Gastrocnemius medialis (tissue), 4 donors: Measurements from ENCODE around the gene CACYBP. TPM values are rescaled to one million over a fixed set of nuclear protein-coding genes. Genes with fewer than 3 reads are reported as not detected.

ENCODE experiments used
- ATAC-seq, 2 donors: fragments of 150-250 bp; one replicate each; pipeline ENCODE4 v1.9.1; 2016
- DNase-seq, 2 donors: peaks; one replicate each; pipeline ENCODE4 v3.0.0-alpha.2; 2019
- H3K27ac ChIP-seq, 4 donors: fragments of 200-600 bp; sonication (generic); 1 replicate in 1 of 4; 2 replicates in 3 of 4; pipeline ENCODE4 v1.5.1; 2016 to 2018; ENCODE audit warnings: mild to moderate bottlenecking in 2 of 4, moderate library complexity in 1 of 4
- H3K27me3 ChIP-seq, 3 donors: fragments of 200-600 bp; sonication (generic) in 2 of 3; 1 replicate in 1 of 3; 2 replicates in 2 of 3; pipeline versions ENCODE4 v1.5.1 to v1.6.0; 2016 to 2019; ENCODE audit warnings: mild to moderate bottlenecking in 1 of 3, moderate library complexity in 1 of 3
- H3K36me3 ChIP-seq, 2 donors: fragments of 200-600 bp; sonication (generic) in 1 of 2; one replicate each; pipeline ENCODE4 v1.5.1; 2017 to 2018
- H3K4me1 ChIP-seq, 2 donors: fragments of 200-600 bp; sonication (generic) in 1 of 2; one replicate each; pipeline ENCODE4 v1.5.1; 2016 to 2017; ENCODE audit warnings: mild to moderate bottlenecking in 2 of 2
- H3K4me3 ChIP-seq, 4 donors: fragments of 200-600 bp; sonication (generic) in 3 of 4; 1 replicate in 1 of 4; 2 replicates in 3 of 4; pipeline ENCODE4 v1.5.1; 2016 to 2019; ENCODE audit warnings: mild to moderate bottlenecking in 2 of 4
- H3K9me3 ChIP-seq, 3 donors: fragments of 200-600 bp; sonication (generic) in 2 of 3; 1 replicate in 1 of 3; 2 replicates in 2 of 3; pipeline ENCODE4 v1.5.1; 2016 to 2019
- CTCF ChIP-seq, 5 experiments: fragments of 450-650 bp in 3 of 5; fragments of 200-600 bp in 2 of 5; sonication (generic) in 2 of 5; IDR thresholded peaks in 4 of 5; conservative IDR thresholded peaks in 1 of 5; 1 replicate in 4 of 5; 2 replicates in 1 of 5; pipeline ENCODE4 v1.5.1; 2016 to 2019; ENCODE audit warnings: antibody characterized with exemption in 5 of 5, mild to moderate bottlenecking in 3 of 5, moderate library complexity in 3 of 5
- POLR2A ChIP-seq, 2 donors: fragments of 450-650 bp; IDR thresholded peaks; one replicate each; pipeline ENCODE4 v1.6.1; 2017; ENCODE audit warnings: antibody characterized with exemption in 2 of 2, mild to moderate bottlenecking in 2 of 2, moderate library complexity in 2 of 2
- in situ Hi-C, 4 donors: fragments of 200-750 bp; cut with MboI; loops; one replicate each; pipeline versions ENCODE4 v1.15.0 to v1.8.0; 2017; ENCODE audit warnings: low sequenced_read_pairs in 4 of 4
- intact Hi-C: fragments of 100-400 bp; cut with DNase I; formaldehyde crosslinking; loops from one replicate; pipeline ENCODE4 v1.15.1; 2023; ENCODE audit warnings: low total_unique reads
- total RNA-seq, 4 donors: library from RNA; depleted of rRNA; stranded (reverse); fragments of >200 nt; gene quantifications; one replicate each; pipeline versions ENCODE4 v1.1.0 to v1.2.3, GENCODE V29; 2016

The CACYBP gene
- total RNA-seq, 4 donors from 2014 or later: 32.9 to 99.6 (median 73.7) TPM

- intact Hi-C loops: no loop called here
- no peaks in the 10 kb centered on the region for H3K4me1 ChIP-seq
- H3K27ac ChIP-seq: no peak overlapping the region
- in situ Hi-C loops: loop anchor here in 1 of 4 donors (10.0 kb wide), 1 partner anchor 197 kb away; no protein-coding TSS in a partner anchor
- TF ChIP-seq POLR2A (IDR thresholded peaks at IDR 0.05): no peak
- DNase-seq: no peak
- H3K27me3 ChIP-seq: no peaks in the 10 kb centered on the region
- H3K9me3 ChIP-seq: no peaks in the 10 kb centered on the region
- ATAC-seq: no peak
- H3K36me3 ChIP-seq: no peaks in the 10 kb centered on the region
- no peak overlapping the region for H3K4me3 ChIP-seq
These were observed 27.8 kb upstream of the CACYBP start for GRCh38 chr1:174971902-174972301.

- no peak for DNase-seq
- Histone ChIP-seq H3K9me3 (no peaks in the 10 kb centered on the region), H3K27me3 (no peaks in the 10 kb centered on the region), H3K36me3 (no peaks in the 10 kb centered on the region), H3K27ac (no peak overlapping the region), H3K4me3 (no peak overlapping the region), H3K4me1 (no peaks in the 10 kb centered on the region)
- intact Hi-C loops (no loop called here), in situ Hi-C loops (loop anchor here in 2 of 4 donors (10.0 to 25.0 kb wide), 2 partner anchors 200 to 1112 kb away; partner anchors contain the start of genes GAS5 (in 1 of the 2) and ZBTB37 (in 1 of the 2))
- no peak for ATAC-seq
- no peak for TF ChIP-seq CTCF (IDR thresholded peaks at IDR 0.05 in 4 of 5, conservative IDR thresholded peaks at IDR 0.05 in 1 of 5)
- no peak for TF ChIP-seq POLR2A (IDR thresholded peaks at IDR 0.05)
These were observed 25.0 kb upstream of the CACYBP start for GRCh38 chr1:174974711-174975119.

- H3K27ac ChIP-seq: peak overlapping the region in 1 of 4 donors; percentile 5
- intact Hi-C loops: no loop called here
- in situ Hi-C loops: loop anchor here in 2 of 4 donors (10.0 to 25.0 kb wide), 2 partner anchors 201 to 1113 kb away; partner anchors contain the start of genes GAS5 (in 1 of the 2) and ZBTB37 (in 1 of the 2)
- no peak for TF ChIP-seq CTCF (IDR thresholded peaks at IDR 0.05 in 4 of 5, conservative IDR thresholded peaks at IDR 0.05 in 1 of 5)
- no peak for TF ChIP-seq POLR2A (IDR thresholded peaks at IDR 0.05)
- DNase-seq: no peak
- no peak overlapping the region for H3K4me3 ChIP-seq
- no peak for ATAC-seq
- no peaks in the 10 kb centered on the region for H3K36me3 ChIP-seq
- H3K27me3 ChIP-seq: no peaks in the 10 kb centered on the region
- no peaks in the 10 kb centered on the region for H3K9me3 ChIP-seq
- H3K4me1 ChIP-seq: no peaks in the 10 kb centered on the region
These were observed 24.0 kb upstream of the CACYBP start for GRCh38 chr1:174975764-174976163.

- intact Hi-C loops: no loop called here
- H3K27ac ChIP-seq: peak overlapping the region in 2 of 4 donors; percentile 33 to 51
- in situ Hi-C loops: loop anchor here in 2 of 4 donors (10.0 to 25.0 kb wide), 2 partner anchors 202 to 1114 kb away; partner anchors contain the start of genes GAS5 (in 1 of the 2) and ZBTB37 (in 1 of the 2)
- no peaks in the 10 kb centered on the region for H3K36me3 ChIP-seq
- TF ChIP-seq POLR2A (IDR thresholded peaks at IDR 0.05) (no peak), CTCF (IDR thresholded peaks at IDR 0.05 in 4 of 5, conservative IDR thresholded peaks at IDR 0.05 in 1 of 5) (no peak)
- DNase-seq (peak in 1 of 2 donors; percentile 32), ATAC-seq (peak; percentile 66 to 81)
- no peaks in the 10 kb centered on the region for H3K27me3 ChIP-seq
- no peaks in the 10 kb centered on the region for H3K9me3 ChIP-seq
- H3K4me1 ChIP-seq: no peaks in the 10 kb centered on the region
- H3K4me3 ChIP-seq: no peak overlapping the region
These were observed 23.2 kb upstream of the CACYBP start for GRCh38 chr1:174976436-174977108.

- H3K27ac ChIP-seq: no peak overlapping the region
- intact Hi-C loops (loop anchor here (5.0 kb wide), 1 partner anchor 216 kb away; no protein-coding TSS in a partner anchor), in situ Hi-C loops (loop anchor here in 3 of 4 donors (5.0 to 25.0 kb wide), 4 partner anchors 58 to 1121 kb away; partner anchors contain the start of genes GAS5 (in 1 of the 3) and ZBTB37 (in 1 of the 3))
- TF ChIP-seq POLR2A (IDR thresholded peaks at IDR 0.05): no peak
- TF ChIP-seq CTCF (IDR thresholded peaks at IDR 0.05 in 4 of 5, conservative IDR thresholded peaks at IDR 0.05 in 1 of 5): peak; percentile 44 to 65 (median 58)
- DNase-seq (no peak), ATAC-seq (no peak)
- no peaks in the 10 kb centered on the region for H3K36me3 ChIP-seq
- no peaks in the 10 kb centered on the region for H3K4me1 ChIP-seq
- H3K27me3 ChIP-seq: no peaks in the 10 kb centered on the region
- no peaks in the 10 kb centered on the region for H3K9me3 ChIP-seq
- H3K4me3 ChIP-seq: no peak overlapping the region
These were observed 16.6 kb upstream of the CACYBP start for GRCh38 chr1:174982971-174983689.
